ENCODE measurements around the gene TRIM34. TPM values are rescaled to one million over a fixed set of nuclear protein-coding genes. Genes with fewer than 3 reads are reported as not detected.
"Not testable (repeated sequence)": the region's sequence is repeated elsewhere in the genome, so short reads cannot be mapped to it uniquely, and the experiment has no call there.

TRIM34 gene
- total RNA-seq, 2 experiments from 2014 or later: 12.7 to 13.9 TPM

GRCh38 chr11:5691238-5691963, 66.6 kb downstream of the TRIM34 start:
- not testable (repeated sequence) for DNase-seq, H3K9me3 Mint-ChIP-seq, H3K27me3 Mint-ChIP-seq
- Mint-ChIP-seq H3K36me3 (ENCODE audit: low read depth) (peaks cover 54% of the 10 kb centered on the region), H3K27ac (peak overlapping the region; percentile 98), H3K4me1 (peaks cover 57% of the 10 kb centered on the region), H3K4me3 (peak overlapping the region; percentile 95)
- POLR2A ChIA-PET: interaction anchor here (0.7 kb wide), 1 partner anchor 20 kb away, joined by 3 read pairs; no protein-coding TSS in a partner anchor
- CTCF ChIA-PET: interaction anchor here (0.9 to 1.9 kb wide), 3 partner anchors 9 to 12 kb away, joined by 3 to 4 read pairs (median 3); no protein-coding TSS in a partner anchor

GRCh38 chr11:5691964-5692361, 67.2 kb downstream of the TRIM34 start:
- POLR2A ChIA-PET: no interaction called here
- peaks cover 59% of the 10 kb centered on the region for H3K36me3 Mint-ChIP-seq (ENCODE audit: low read depth)
- DNase-seq: no peak

More at GRCh38 chr11:5691964-5692361, 67.2 kb downstream of the TRIM34 start:
- Mint-ChIP-seq H3K4me1 (peaks cover 59% of the 10 kb centered on the region), H3K27me3 (no peaks in the 10 kb centered on the region), H3K4me3 (peak overlapping the region; percentile 95), H3K27ac (peak overlapping the region; percentile 98), H3K9me3 (no peaks in the 10 kb centered on the region)
- CTCF ChIA-PET: no interaction called here

Other genes with a start within 250 kb of the TRIM34 start
- not detected for gene OR51M1, start 241.2 kb upstream of the TRIM34 start, total RNA-seq
- not detected for gene OR51Q1, start 202.9 kb upstream of the TRIM34 start, total RNA-seq
- gene OR51I1, start 183.5 kb upstream of the TRIM34 start, total RNA-seq: not detected
- gene OR51I2, start 175.7 kb upstream of the TRIM34 start, total RNA-seq: not detected
- not detected for gene OR52D1, start 136.3 kb upstream of the TRIM34 start, total RNA-seq
- not detected for gene UBQLN3, start 115.0 kb upstream of the TRIM34 start, total RNA-seq
- gene UBQLNL, start 108.3 kb upstream of the TRIM34 start, total RNA-seq: under 1 TPM; 0.25 to 0.45 TPM
- under 1 TPM in 1 of 2 experiments, not detected in 1; 0.37 TPM for gene OR52H1, start 76.5 kb upstream of the TRIM34 start, total RNA-seq
- not detected for gene OR52B6, start 44.1 kb upstream of the TRIM34 start, total RNA-seq
- under 1 TPM; 0.07 to 0.37 TPM for gene TRIM6, start 28.4 kb upstream of the TRIM34 start, total RNA-seq
- 10 to 100 TPM; 26.2 to 31.1 TPM for gene TRIM5, start 60.1 kb downstream of the TRIM34 start, total RNA-seq
- gene TRIM22, start 64.8 kb downstream of the TRIM34 start, total RNA-seq: 100 to 1,000 TPM; 317 to 367 TPM
- under 1 TPM; 0.31 to 0.40 TPM for gene OR56B1, start 111.4 kb downstream of the TRIM34 start, total RNA-seq
- 1 to 10 TPM in 1 of 2 experiments, under 1 TPM in 1; 0.89 to 1.1 TPM for gene OR52N4, start 129.2 kb downstream of the TRIM34 start, total RNA-seq
- gene OR52N5, start 158.4 kb downstream of the TRIM34 start, total RNA-seq: not detected
- not detected for gene OR52N1, start 166.3 kb downstream of the TRIM34 start, total RNA-seq
- gene OR52N2, start 183.9 kb downstream of the TRIM34 start, total RNA-seq: not detected
- gene OR52E6, start 216.9 kb downstream of the TRIM34 start, total RNA-seq: not detected
- not detected for gene OR52E8, start 232.7 kb downstream of the TRIM34 start, total RNA-seq

All from activated CD4-positive, alpha-beta T cell treated with anti-CD3 and anti-CD28 coated beads, Interleukin-2, amount 10 ng/mL, durations not matched to agents 7 days and 5 days (primary cell).